CD14-positive monocyte (primary cell): ENCODE data around the gene CELSR1. TPM values are rescaled to one million over a fixed set of nuclear protein-coding genes. Genes with fewer than 3 reads are reported as not detected.

Experiments used
- DNase-seq, 3 donors: peaks; one replicate each; pipeline ENCODE4 v3.0.0-alpha.2; 2011 to 2022
- H2AFZ ChIP-seq: 2 replicates; pipeline ENCODE4 v1.6.0; 2012; ENCODE audit warnings: mild to moderate bottlenecking, low read depth, low read length, inconsistent platforms; ENCODE audit not compliant: insufficient read depth, poor library complexity, severe bottlenecking
- H3K27ac ChIP-seq, 2 donors: 1 replicate in 1 of 2; 2 replicates in 1 of 2; pipeline ENCODE4 v1.5.1; 2012 to 2013; ENCODE audit warnings: low read length in 2 of 2, control low read depth in 1 of 2, inconsistent platforms in 1 of 2, low read depth in 1 of 2, mild to moderate bottlenecking in 1 of 2
- H3K27me3 ChIP-seq, 2 donors: one replicate each; pipeline versions ENCODE4 v1.6.0 to v1.6.1; 2011 to 2013; ENCODE audit warnings: low read length in 2 of 2; ENCODE audit not compliant: control insufficient read depth in 2 of 2, insufficient read depth in 2 of 2
- H3K36me3 ChIP-seq, 2 donors: replicated peaks in 1 of 2; 1 replicate in 1 of 2; 2 replicates in 1 of 2; pipeline versions ENCODE4 v1.5.1 to v1.6.1; 2012 to 2013; ENCODE audit warnings: low read length in 2 of 2, control low read depth in 1 of 2, inconsistent platforms in 1 of 2, mild to moderate bottlenecking in 1 of 2; ENCODE audit not compliant: insufficient read depth in 2 of 2, control insufficient read depth in 1 of 2
- H3K4me1 ChIP-seq, 2 donors: 1 replicate in 1 of 2; 2 replicates in 1 of 2; pipeline versions ENCODE4 v1.5.1 to v1.6.1; 2012 to 2013; ENCODE audit warnings: low read length in 2 of 2, control low read depth in 1 of 2, inconsistent platforms in 1 of 2, mild to moderate bottlenecking in 1 of 2, moderate library complexity in 1 of 2; ENCODE audit not compliant: insufficient read depth in 2 of 2, control insufficient read depth in 1 of 2
- H3K4me2 ChIP-seq: replicated peaks from 2 replicates; pipeline ENCODE3; 2012; ENCODE audit warnings: low read length, moderate library complexity, mild to moderate bottlenecking; ENCODE audit not compliant: poor library complexity, severe bottlenecking; ENCODE audit errors: extremely low read depth
- H3K4me3 ChIP-seq, 3 experiments: fragments of 200-600 bp in 1 of 3; sonication (generic) in 1 of 3; replicated peaks in 1 of 3; 1 replicate in 2 of 3; 2 replicates in 1 of 3; pipeline ENCODE4 v1.5.1; 2011 to 2013; ENCODE audit warnings: low read length in 3 of 3, mild to moderate bottlenecking in 3 of 3, control low read depth in 2 of 3, low read depth in 2 of 3, inconsistent platforms in 1 of 3, moderate library complexity in 1 of 3
- H3K79me2 ChIP-seq: 2 replicates; pipeline ENCODE4 v1.6.0; 2012; ENCODE audit warnings: mild to moderate bottlenecking, control low read depth, inconsistent platforms, low read length, moderate library complexity; ENCODE audit not compliant: insufficient read depth
- H3K9ac ChIP-seq: 2 replicates; pipeline ENCODE4 v1.6.0; 2017; ENCODE audit warnings: low read length, mild to moderate bottlenecking; ENCODE audit not compliant: insufficient read depth, poor library complexity, severe bottlenecking
- H3K9me3 ChIP-seq, 2 donors: replicated peaks in 1 of 2; 1 replicate in 1 of 2; 2 replicates in 1 of 2; pipeline versions ENCODE4 v1.5.1 to v1.6.1; 2012 to 2013; ENCODE audit warnings: low read length in 2 of 2, control low read depth in 1 of 2; ENCODE audit not compliant: control insufficient read depth in 1 of 2, insufficient read depth in 1 of 2
- H4K20me1 ChIP-seq: 2 replicates; pipeline ENCODE4 v1.6.0; 2012; ENCODE audit warnings: mild to moderate bottlenecking, low read length, control low read depth, moderate library complexity; ENCODE audit not compliant: insufficient read depth
- H3K27ac Mint-ChIP-seq, 7 donors: one replicate each; pipeline ENCODE4 v1.8.0; 2020; ENCODE audit warnings: mild to moderate bottlenecking in 7 of 7, mixed read lengths in 7 of 7, moderate library complexity in 6 of 7, inconsistent platforms in 2 of 7
- H3K27me3 Mint-ChIP-seq, 3 donors: one replicate each; pipeline ENCODE4 v1.8.0; 2021 to 2022; ENCODE audit warnings: low read depth in 3 of 3, mild to moderate bottlenecking in 3 of 3, mixed read lengths in 3 of 3, moderate library complexity in 3 of 3, inconsistent platforms in 1 of 3
- H3K36me3 Mint-ChIP-seq, 2 donors: one replicate each; pipeline ENCODE4 v1.8.0; 2020; ENCODE audit warnings: mixed read lengths in 2 of 2, inconsistent platforms in 1 of 2, mild to moderate bottlenecking in 1 of 2
- H3K4me1 Mint-ChIP-seq: one replicate; pipeline ENCODE4 v1.8.0; 2020; ENCODE audit warnings: mild to moderate bottlenecking, mixed read lengths
- H3K4me3 Mint-ChIP-seq, 2 donors: one replicate each; pipeline ENCODE4 v1.8.0; 2020; ENCODE audit warnings: mild to moderate bottlenecking in 2 of 2, mixed read lengths in 2 of 2, moderate library complexity in 1 of 2
- H3K9me3 Mint-ChIP-seq, 7 donors: one replicate each; pipeline ENCODE4 v1.8.0; 2020 to 2022; ENCODE audit warnings: mixed read lengths in 7 of 7, mild to moderate bottlenecking in 6 of 7, moderate library complexity in 6 of 7, inconsistent platforms in 2 of 7
- WGBS: methylation state at CpG from one replicate; pipeline ENCODE4 v1.1.5; 2013; ENCODE audit warnings: missing lambda C conversion rate; ENCODE audit not compliant: insufficient coverage; 5-methylcytosine and 5-hydroxymethylcytosine counted together
- intact Hi-C, 2 donors: fragments of 100-400 bp; cut with micrococcal nuclease; formaldehyde crosslinking; loops; one replicate each; pipeline versions ENCODE4 v1.15.0 to v1.15.1; 2023
- polyA plus RNA-seq, 3 donors: library from polyadenylated mRNA; depleted of rRNA in 1 of 3; unstranded in 2 of 3; stranded (reverse) in 1 of 3; fragments of 300-500 nt in 2 of 3; fragments of >200 nt in 1 of 3; fragmentation: Illumina TruSeq in 2 of 3; gene quantifications; 1 replicate in 2 of 3; 2 replicates in 1 of 3; pipeline ENCODE4 v1.2.3, GENCODE V29; 2012 to 2021
- TF ChIP-seq, protein P1 (sequence below): fragments of 200-600 bp; IDR thresholded peaks from one replicate; pipeline ENCODE4 v1.8.0; 2022; ENCODE audit warnings: antibody characterized with exemption, mild to moderate bottlenecking

Gene CELSR1
- polyA plus RNA-seq, 3 donors, result 0.16 TPM; not detected in 2

DNA sequence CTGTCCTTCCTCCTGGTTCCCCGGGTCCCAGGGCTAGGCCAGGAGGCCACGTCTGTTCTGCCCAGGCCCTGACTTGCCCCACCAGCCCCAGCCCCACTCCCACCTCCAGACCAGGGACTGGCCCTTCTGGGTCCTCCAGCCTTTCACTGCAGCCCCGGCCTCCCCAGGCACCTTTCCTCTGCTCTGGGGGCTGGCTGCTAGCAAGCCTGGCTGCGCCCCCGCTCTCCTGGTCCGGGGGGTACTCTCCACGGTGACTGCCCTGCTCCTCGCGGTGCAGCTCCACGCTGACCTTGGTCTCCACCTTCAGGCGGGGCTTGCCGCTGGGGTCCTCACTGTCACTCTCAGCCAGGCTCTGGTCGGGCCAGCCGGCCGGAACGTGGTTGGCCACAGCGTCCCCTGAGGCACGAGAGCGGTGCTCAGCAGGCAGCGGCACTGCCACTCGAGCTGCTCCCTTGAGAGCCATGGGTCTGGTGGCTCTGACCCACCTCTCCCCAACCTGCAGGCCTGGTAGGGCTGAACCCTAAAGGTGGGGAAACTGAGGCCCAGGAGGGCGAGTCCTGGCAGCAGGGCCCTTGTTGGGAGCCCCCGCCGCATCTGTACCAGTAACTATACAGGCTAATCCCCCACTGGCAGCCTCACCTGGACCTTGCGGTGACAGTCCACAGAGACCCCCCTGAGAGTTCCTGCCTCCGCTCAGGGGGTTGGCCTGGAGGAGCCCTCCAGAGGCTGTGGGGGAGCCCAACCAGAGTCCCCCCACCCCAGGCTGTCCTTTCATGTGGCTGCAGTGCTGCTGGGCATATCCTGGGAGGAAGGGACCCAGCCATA lies 172.9 kb downstream of the CELSR1 start:
- peaks cover 0 to 12% (median 7%) of the 10 kb centered on the region in 3 donors for H3K27me3 Mint-ChIP-seq
- TF ChIP-seq, protein P1, sequence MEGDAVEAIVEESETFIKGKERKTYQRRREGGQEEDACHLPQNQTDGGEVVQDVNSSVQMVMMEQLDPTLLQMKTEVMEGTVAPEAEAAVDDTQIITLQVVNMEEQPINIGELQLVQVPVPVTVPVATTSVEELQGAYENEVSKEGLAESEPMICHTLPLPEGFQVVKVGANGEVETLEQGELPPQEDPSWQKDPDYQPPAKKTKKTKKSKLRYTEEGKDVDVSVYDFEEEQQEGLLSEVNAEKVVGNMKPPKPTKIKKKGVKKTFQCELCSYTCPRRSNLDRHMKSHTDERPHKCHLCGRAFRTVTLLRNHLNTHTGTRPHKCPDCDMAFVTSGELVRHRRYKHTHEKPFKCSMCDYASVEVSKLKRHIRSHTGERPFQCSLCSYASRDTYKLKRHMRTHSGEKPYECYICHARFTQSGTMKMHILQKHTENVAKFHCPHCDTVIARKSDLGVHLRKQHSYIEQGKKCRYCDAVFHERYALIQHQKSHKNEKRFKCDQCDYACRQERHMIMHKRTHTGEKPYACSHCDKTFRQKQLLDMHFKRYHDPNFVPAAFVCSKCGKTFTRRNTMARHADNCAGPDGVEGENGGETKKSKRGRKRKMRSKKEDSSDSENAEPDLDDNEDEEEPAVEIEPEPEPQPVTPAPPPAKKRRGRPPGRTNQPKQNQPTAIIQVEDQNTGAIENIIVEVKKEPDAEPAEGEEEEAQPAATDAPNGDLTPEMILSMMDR, result no peak
- Histone ChIP-seq H3K27ac (no peak overlapping the region), H3K79me2 (no peaks in the 10 kb centered on the region), H3K36me3 (no peaks in the 10 kb centered on the region), H2AFZ (no peak overlapping the region), H3K9ac (no peak overlapping the region), H3K4me2 (no peak overlapping the region), H3K9me3 (no peaks in the 10 kb centered on the region), H3K27me3 (peaks cover 0 to 10% of the 10 kb centered on the region in 2 donors), H3K4me1 (no peaks in the 10 kb centered on the region), H4K20me1 (no peaks in the 10 kb centered on the region), H3K4me3 (no peak overlapping the region)
- peaks cover 0 to under 1% of the 10 kb centered on the region in 2 donors for H3K36me3 Mint-ChIP-seq
- peaks cover 0 to 3% (median 0%) of the 10 kb centered on the region in 7 donors for H3K9me3 Mint-ChIP-seq
- intact Hi-C loops, result no loop called here
- WGBS, result 96% methylated on average over 25 of the region's 26 CpGs
- no peak overlapping the region for H3K4me3 Mint-ChIP-seq
- H3K4me1 Mint-ChIP-seq, result peaks cover 3% of the 10 kb centered on the region
- no peak overlapping the region for H3K27ac Mint-ChIP-seq
- no peak for DNase-seq

DNA sequence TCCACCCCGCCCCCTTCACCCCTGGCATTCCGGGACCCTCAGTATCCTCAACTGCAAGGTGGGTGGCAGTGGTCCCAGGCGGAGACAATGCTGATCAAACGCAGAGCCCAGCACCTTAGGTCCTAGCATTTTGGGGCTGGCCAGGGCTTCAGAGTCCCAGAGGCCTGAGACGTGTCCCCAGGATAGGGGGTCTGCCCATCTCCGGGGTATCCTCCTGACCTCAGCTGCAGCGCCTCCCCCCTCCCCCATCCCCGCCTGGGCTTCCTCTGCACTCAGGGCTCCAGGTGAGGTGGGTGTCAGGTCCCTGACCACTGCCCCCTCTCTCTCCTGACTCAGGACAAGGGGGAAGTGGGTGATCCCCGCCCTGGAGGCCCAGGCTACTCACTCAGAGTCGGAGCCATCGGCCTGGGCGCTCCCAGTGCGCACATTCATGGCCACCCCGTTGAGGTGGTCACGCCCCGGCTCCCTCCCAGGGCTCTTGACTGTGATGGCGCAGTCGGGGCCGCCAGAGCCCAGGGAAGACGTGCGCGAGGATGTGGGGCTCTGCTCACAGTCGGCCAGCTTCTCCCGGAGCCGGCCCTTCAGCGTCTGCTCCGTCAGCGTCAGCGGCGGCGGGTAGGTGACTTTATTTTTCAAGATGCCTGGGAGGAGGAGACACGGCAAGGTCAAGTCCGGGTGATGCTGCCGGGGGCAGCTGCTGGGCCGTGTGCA lies 173.7 kb downstream of the CELSR1 start:
- H3K4me3 ChIP-seq, result no peak overlapping the region
- no peaks in the 10 kb centered on the region for H3K9me3 ChIP-seq
- no peaks in the 10 kb centered on the region for H3K79me2 ChIP-seq
- Mint-ChIP-seq H3K36me3 (peaks cover 6 to 7% of the 10 kb centered on the region in 2 donors), H3K27ac (no peak overlapping the region), H3K4me1 (peaks cover 3% of the 10 kb centered on the region), H3K27me3 (peaks cover 2 to 10% (median 7%) of the 10 kb centered on the region in 3 donors), H3K4me3 (no peak overlapping the region), H3K9me3 (peaks cover 0 to 3% (median 0%) of the 10 kb centered on the region in 7 donors)
- TF ChIP-seq, protein P1, result no peak
- H3K36me3 ChIP-seq, result no peaks in the 10 kb centered on the region
- H3K27me3 ChIP-seq, result peaks cover 0 to 10% of the 10 kb centered on the region in 2 donors
- no peak for DNase-seq
- H3K9ac ChIP-seq, result no peak overlapping the region
- H3K4me2 ChIP-seq, result no peak overlapping the region
- H3K27ac ChIP-seq, result no peak overlapping the region
- H3K4me1 ChIP-seq, result no peaks in the 10 kb centered on the region
- intact Hi-C loops, result no loop called here
- H4K20me1 ChIP-seq, result no peaks in the 10 kb centered on the region
- 94% methylated on average over 30 of the region's 35 CpGs for WGBS
- H2AFZ ChIP-seq, result no peak overlapping the region
